ENCODE data around the gene FREY1. TPM values are rescaled to one million over a fixed set of nuclear protein-coding genes. Genes with fewer than 3 reads are reported as not detected.

FREY1 gene
- total and polyA plus RNA-seq, 2 donors (not counting 1 experiment from before 2014, with no cell fraction given): 0.83 TPM; not detected in 1

GRCh38 chr11:45913942-45914635, 7.0 kb upstream of the FREY1 start:
- peaks cover 25% of the 10 kb centered on the region for H3K36me3 ChIP-seq (ENCODE audit: control insufficient read depth, insufficient read depth, low read length)
- TF ChIP-seq CTCF (conservative IDR thresholded peaks at IDR 0.05 in 1 of 2, IDR thresholded peaks at IDR 0.05 in 1 of 2; ENCODE audit: low read depth in 1 of 2, low read length in 2 of 2) (no peak), EZH2 (IDR thresholded peaks at IDR 0.05; ENCODE audit: low read length, missing control alignments) (no peak)
- H3K4me3 ChIP-seq (replicated peaks in 1 of 4; ENCODE audit: control extremely low read depth in 1 of 4, insufficient read depth in 1 of 4, low read depth in 3 of 4, low read length in 4 of 4): no peak overlapping the region
- no peaks in the 10 kb centered on the region for H4K20me1 ChIP-seq (ENCODE audit: control insufficient read depth, extremely low read depth, insufficient read depth, low read length)
- peaks cover 2% of the 10 kb centered on the region for H3K4me1 ChIP-seq (ENCODE audit: control insufficient read depth, extremely low read depth, insufficient read depth, low read length)
- no peaks in the 10 kb centered on the region for H3K9me3 ChIP-seq (ENCODE audit: control insufficient read depth, insufficient read depth, low read depth, low read length)
- H3K4me2 ChIP-seq (ENCODE audit: extremely low read depth, insufficient read depth, low read length): no peak overlapping the region
- no peaks in the 10 kb centered on the region for H3K27me3 ChIP-seq (ENCODE audit: control insufficient read depth, insufficient read depth, low read length)
- H3K27ac ChIP-seq (ENCODE audit: insufficient read depth, low read length): no peak overlapping the region
- DNase-seq (ENCODE audit: low read depth in 2 of 2): no peak
- H2AFZ ChIP-seq (ENCODE audit: low read length): no peak overlapping the region
- H3K9ac ChIP-seq (ENCODE audit: insufficient read depth, low read length): no peak overlapping the region
- peaks cover 18% of the 10 kb centered on the region for H3K79me2 ChIP-seq (ENCODE audit: control insufficient read depth, insufficient read depth, low read length)

GRCh38 chr11:45913514-45913913, 6.4 kb upstream of the FREY1 start:
- TF ChIP-seq CTCF (conservative IDR thresholded peaks at IDR 0.05 in 1 of 2, IDR thresholded peaks at IDR 0.05 in 1 of 2; ENCODE audit: low read depth in 1 of 2, low read length in 2 of 2) (no peak), EZH2 (IDR thresholded peaks at IDR 0.05; ENCODE audit: low read length, missing control alignments) (no peak)
- H3K4me3 ChIP-seq (replicated peaks in 1 of 4; ENCODE audit: control extremely low read depth in 1 of 4, insufficient read depth in 1 of 4, low read depth in 3 of 4, low read length in 4 of 4): no peak overlapping the region
- H3K4me2 ChIP-seq (ENCODE audit: extremely low read depth, insufficient read depth, low read length): no peak overlapping the region
- H4K20me1 ChIP-seq (ENCODE audit: control insufficient read depth, extremely low read depth, insufficient read depth, low read length): no peaks in the 10 kb centered on the region
- no peaks in the 10 kb centered on the region for H3K27me3 ChIP-seq (ENCODE audit: control insufficient read depth, insufficient read depth, low read length)
- no peak overlapping the region for H2AFZ ChIP-seq (ENCODE audit: low read length)
- no peak for DNase-seq (ENCODE audit: low read depth in 2 of 2)
- peaks cover 18% of the 10 kb centered on the region for H3K79me2 ChIP-seq (ENCODE audit: control insufficient read depth, insufficient read depth, low read length)
- peaks cover 25% of the 10 kb centered on the region for H3K36me3 ChIP-seq (ENCODE audit: control insufficient read depth, insufficient read depth, low read length)
- no peaks in the 10 kb centered on the region for H3K9me3 ChIP-seq (ENCODE audit: control insufficient read depth, insufficient read depth, low read depth, low read length)
- peaks cover 2% of the 10 kb centered on the region for H3K4me1 ChIP-seq (ENCODE audit: control insufficient read depth, extremely low read depth, insufficient read depth, low read length)
- H3K9ac ChIP-seq (ENCODE audit: insufficient read depth, low read length): no peak overlapping the region
- no peak overlapping the region for H3K27ac ChIP-seq (ENCODE audit: insufficient read depth, low read length)

- Histone ChIP-seq H3K4me2 (ENCODE audit: extremely low read depth, insufficient read depth, low read length) (no peak overlapping the region), H4K20me1 (ENCODE audit: control insufficient read depth, extremely low read depth, insufficient read depth, low read length) (no peaks in the 10 kb centered on the region), H3K27ac (ENCODE audit: insufficient read depth, low read length) (no peak overlapping the region), H3K36me3 (ENCODE audit: control insufficient read depth, insufficient read depth, low read length) (peaks cover 25% of the 10 kb centered on the region), H3K4me1 (ENCODE audit: control insufficient read depth, extremely low read depth, insufficient read depth, low read length) (no peaks in the 10 kb centered on the region), H2AFZ (ENCODE audit: low read length) (no peak overlapping the region), H3K27me3 (ENCODE audit: control insufficient read depth, insufficient read depth, low read length) (no peaks in the 10 kb centered on the region), H3K4me3 (replicated peaks in 1 of 4; ENCODE audit: control extremely low read depth in 1 of 4, insufficient read depth in 1 of 4, low read depth in 3 of 4, low read length in 4 of 4) (no peak overlapping the region), H3K9me3 (ENCODE audit: control insufficient read depth, insufficient read depth, low read depth, low read length) (no peaks in the 10 kb centered on the region), H3K9ac (ENCODE audit: insufficient read depth, low read length) (no peak overlapping the region), H3K79me2 (ENCODE audit: control insufficient read depth, insufficient read depth, low read length) (peaks cover 2% of the 10 kb centered on the region)
- no peak for DNase-seq (ENCODE audit: low read depth in 2 of 2)
- TF ChIP-seq EZH2 (IDR thresholded peaks at IDR 0.05; ENCODE audit: low read length, missing control alignments) (no peak), CTCF (conservative IDR thresholded peaks at IDR 0.05 in 1 of 2, IDR thresholded peaks at IDR 0.05 in 1 of 2; ENCODE audit: low read depth in 1 of 2, low read length in 2 of 2) (no peak)
Observed at GRCh38 chr11:45910623-45911022, 3.6 kb upstream of the FREY1 start.
